Measurements from ENCODE around the gene NTN4. TPM values are rescaled to one million over a fixed set of nuclear protein-coding genes. Genes with fewer than 3 reads are reported as not detected.

The NTN4 gene
- total RNA-seq, 4 donors from 2014 or later = 11.1 to 21.0 (median 16.1) TPM

- H3K4me3 ChIP-seq (replicated peaks in 1 of 3) = no peak overlapping the region
- intact Hi-C loops (cut with DNase I) = no loop called here
- no peak for DNase-seq
- H3K36me3 ChIP-seq = no peaks in the 10 kb centered on the region
- no peaks in the 10 kb centered on the region for H3K27me3 ChIP-seq
- 86 to 96% methylated on average over 3 of the region's 3 CpGs for WGBS, 2 donors
- H3K27ac ChIP-seq = no peak overlapping the region
- peaks cover 0 to 5% of the 10 kb centered on the region in 2 donors for H3K4me1 ChIP-seq
- no peak for TF ChIP-seq POLR2A (IDR thresholded peaks at IDR 0.05)
- TF ChIP-seq CTCF (IDR thresholded peaks at IDR 0.05) = no peak
- no peaks in the 10 kb centered on the region for H3K9me3 ChIP-seq
These were observed 86.6 kb downstream of the NTN4 start for GRCh38 chr12:95703986-95704385.

GRCh38 chr12:95701722-95702418 lies 88.7 kb downstream of the NTN4 start:
- no peak for DNase-seq
- no peaks in the 10 kb centered on the region for H3K9me3 ChIP-seq
- no peak for TF ChIP-seq POLR2A (IDR thresholded peaks at IDR 0.05)
- TF ChIP-seq CTCF (IDR thresholded peaks at IDR 0.05) = no peak
- H3K27me3 ChIP-seq = no peaks in the 10 kb centered on the region
- H3K4me1 ChIP-seq = peaks cover 0 to 5% of the 10 kb centered on the region in 2 donors
- H3K36me3 ChIP-seq = no peaks in the 10 kb centered on the region
- H3K4me3 ChIP-seq (replicated peaks in 1 of 3) = no peak overlapping the region
- WGBS, 2 donors = 79 to 82% methylated on average over 12 of the region's 12 CpGs
- H3K27ac ChIP-seq = no peak overlapping the region
- intact Hi-C loops (cut with DNase I) = no loop called here

GRCh38 chr12:95701275-95701674 lies 89.3 kb downstream of the NTN4 start:
- H3K27me3 ChIP-seq = no peaks in the 10 kb centered on the region
- peaks cover 0 to 5% of the 10 kb centered on the region in 2 donors for H3K4me1 ChIP-seq
- no peak overlapping the region for H3K27ac ChIP-seq
- no peaks in the 10 kb centered on the region for H3K9me3 ChIP-seq
- DNase-seq = no peak
- no peak overlapping the region for H3K4me3 ChIP-seq (replicated peaks in 1 of 3)
- no peaks in the 10 kb centered on the region for H3K36me3 ChIP-seq
- intact Hi-C loops (cut with DNase I) = no loop called here
- TF ChIP-seq POLR2A (IDR thresholded peaks at IDR 0.05) (no peak), CTCF (IDR thresholded peaks at IDR 0.05) (no peak)
- WGBS, 2 donors = 65 to 72% methylated on average over 2 of the region's 2 CpGs

GRCh38 chr12:95700316-95700785 lies 90.2 kb downstream of the NTN4 start:
- WGBS, 2 donors = 69 to 73% methylated on average over 7 of the region's 7 CpGs
- Histone ChIP-seq H3K9me3 (no peaks in the 10 kb centered on the region), H3K27ac (no peak overlapping the region), H3K27me3 (no peaks in the 10 kb centered on the region), H3K4me3 (replicated peaks in 1 of 3) (no peak overlapping the region), H3K36me3 (no peaks in the 10 kb centered on the region), H3K4me1 (peaks cover 0 to 5% of the 10 kb centered on the region in 2 donors)
- DNase-seq = no peak
- TF ChIP-seq POLR2A (IDR thresholded peaks at IDR 0.05) (no peak), CTCF (IDR thresholded peaks at IDR 0.05) (no peak)
- intact Hi-C loops (cut with DNase I) = no loop called here

- Histone ChIP-seq H3K36me3 (no peaks in the 10 kb centered on the region), H3K4me3 (replicated peaks in 1 of 3) (no peak overlapping the region), H3K4me1 (peaks cover 0 to 5% of the 10 kb centered on the region in 2 donors), H3K9me3 (no peaks in the 10 kb centered on the region), H3K27me3 (no peaks in the 10 kb centered on the region), H3K27ac (no peak overlapping the region)
- TF ChIP-seq CTCF (IDR thresholded peaks at IDR 0.05) = no peak
- no peak for TF ChIP-seq POLR2A (IDR thresholded peaks at IDR 0.05)
- DNase-seq = no peak
- intact Hi-C loops (cut with DNase I) = no loop called here
These were observed 91.0 kb downstream of the NTN4 start for GRCh38 chr12:95699579-95699978.
